NOMO-1 (cell line): Measurements from ENCODE around the gene RDH16.
"Not testable (repeated sequence)": the region's sequence is repeated elsewhere in the genome, so short reads cannot be mapped to it uniquely, and the experiment has no call there.

ENCODE experiments used
- DNase-seq, 2 experiments: peaks; one replicate each; lab custom pipeline; 2025; ENCODE audit not compliant: unreplicated experiment in 2 of 2; lab: John Stamatoyannopoulos, UW

The RDH16 gene

GRCh38 chr12:56989861-56990610 lies 32.6 kb upstream of the RDH16 start:
- DNase-seq: no peak

- DNase-seq: peak; percentile 27 to 39
Measured at GRCh38 chr12:56988207-56988739, 30.9 kb upstream of the RDH16 start.

GRCh38 chr12:56987551-56988053 lies 30.2 kb upstream of the RDH16 start:
- peak; percentile 62 to 71 for DNase-seq

GRCh38 chr12:56987011-56987410 lies 29.6 kb upstream of the RDH16 start:
- DNase-seq: no peak

GRCh38 chr12:56985714-56986113 lies 28.3 kb upstream of the RDH16 start:
- not testable (repeated sequence) for DNase-seq

- no peak for DNase-seq
Measured at GRCh38 chr12:56983386-56983785, 26.0 kb upstream of the RDH16 start.

- DNase-seq: not testable (repeated sequence)
Measured at GRCh38 chr12:56982578-56983236, 25.3 kb upstream of the RDH16 start.

- no peak for DNase-seq
Measured at GRCh38 chr12:56980941-56981530, 23.6 kb upstream of the RDH16 start.

GRCh38 chr12:56980268-56980667 lies 22.9 kb upstream of the RDH16 start:
- no peak for DNase-seq

- no peak for DNase-seq
Measured at GRCh38 chr12:56979628-56980027, 22.2 kb upstream of the RDH16 start.

- no peak for DNase-seq
Measured at GRCh38 chr12:56978397-56979138, 21.2 kb upstream of the RDH16 start.

GRCh38 chr12:56977361-56977760 lies 20.0 kb upstream of the RDH16 start:
- DNase-seq: not testable (repeated sequence)

- not testable (repeated sequence) for DNase-seq
Measured at GRCh38 chr12:56974224-56974623, 16.8 kb upstream of the RDH16 start.

GRCh38 chr12:56968910-56969309 lies 11.5 kb upstream of the RDH16 start:
- DNase-seq: not testable (repeated sequence)

- not testable (repeated sequence) for DNase-seq
Measured at GRCh38 chr12:56965997-56966642, 8.7 kb upstream of the RDH16 start.

GRCh38 chr12:56965124-56965523 lies 7.7 kb upstream of the RDH16 start:
- DNase-seq: not testable (repeated sequence)

GRCh38 chr12:56963557-56963956 lies 6.1 kb upstream of the RDH16 start:
- DNase-seq: not testable (repeated sequence)

- DNase-seq: not testable (repeated sequence)
Measured at GRCh38 chr12:56962247-56962646, 4.8 kb upstream of the RDH16 start.

GRCh38 chr12:56958422-56958821 lies 1.0 kb upstream of the RDH16 start:
- no peak for DNase-seq

GRCh38 chr12:56955631-56956256 lies 1.7 kb downstream of the RDH16 start:
- DNase-seq: no peak
